BLaER1 (cell line): Measurements from ENCODE around the gene RIPOR2.
A peak's percentile ranks its signal among the peaks of the same experiment; 100 is the strongest.
"Not testable (repeated sequence)": the region's sequence is repeated elsewhere in the genome, so short reads cannot be mapped to it uniquely, and the experiment has no call there.

Experiments
- H3K27ac ChIP-seq: shearing (Covaris generic); formaldehyde crosslinking; 2 replicates; pipeline ENCODE4 v1.8.1; 2022
- H3K27me3 ChIP-seq: shearing (Covaris generic); formaldehyde crosslinking; 2 replicates; pipeline ENCODE4 v1.8.1; 2022
- H3K36me3 ChIP-seq: shearing (Covaris generic); formaldehyde crosslinking; 2 replicates; pipeline ENCODE4 v1.8.1; 2022
- H3K4me1 ChIP-seq: shearing (Covaris generic); formaldehyde crosslinking; 2 replicates; pipeline ENCODE4 v1.8.1; 2022
- H3K4me2 ChIP-seq: shearing (Covaris generic); formaldehyde crosslinking; 2 replicates; pipeline ENCODE4 v1.8.1; 2022
- H3K4me3 ChIP-seq: shearing (Covaris generic); formaldehyde crosslinking; 2 replicates; pipeline ENCODE4 v1.8.1; 2022
- H3K9ac ChIP-seq: shearing (Covaris generic); formaldehyde crosslinking; 2 replicates; pipeline ENCODE4 v1.8.1; 2022
- H3K9me3 ChIP-seq: shearing (Covaris generic); formaldehyde crosslinking; 2 replicates; pipeline ENCODE4 v1.8.1; 2022
- H4K20me1 ChIP-seq: shearing (Covaris generic); formaldehyde crosslinking; 2 replicates; pipeline ENCODE4 v1.8.1; 2022
- Cebpa-rat ChIP-seq: shearing (Covaris generic); IDR thresholded peaks from 2 replicates; pipeline ENCODE4 v1.8.1; 2022

Gene RIPOR2

GRCh38 chr6:24778121-24778520 lies 157.6 kb downstream of the RIPOR2 start:
- Histone ChIP-seq H3K4me2 (peak overlapping the region; percentile 92), H3K9ac (no peak overlapping the region), H3K36me3 (peaks cover 50% of the 10 kb centered on the region), H3K4me1 (peaks cover 36% of the 10 kb centered on the region), H3K27me3 (no peaks in the 10 kb centered on the region), H3K4me3 (no peak overlapping the region), H3K9me3 (no peaks in the 10 kb centered on the region), H4K20me1 (peaks cover 49% of the 10 kb centered on the region), H3K27ac (no peak overlapping the region)
- no peak for TF ChIP-seq Cebpa-rat

- peak overlapping the region; percentile 92 for H3K4me2 ChIP-seq
- no peak for TF ChIP-seq Cebpa-rat
- no peak overlapping the region for H3K27ac ChIP-seq
- no peak overlapping the region; the same call in 1 of the 2 replicates for H3K9ac ChIP-seq
- no peaks in the 10 kb centered on the region for H3K27me3 ChIP-seq
- peaks cover 36% of the 10 kb centered on the region for H3K4me1 ChIP-seq
- peak overlapping the region; percentile 93; the same call in 1 of the 2 replicates for H3K4me3 ChIP-seq
- H4K20me1 ChIP-seq: peaks cover 49% of the 10 kb centered on the region
- H3K9me3 ChIP-seq: no peaks in the 10 kb centered on the region
- peaks cover 41% of the 10 kb centered on the region for H3K36me3 ChIP-seq
Measured at GRCh38 chr6:24777227-24777626, 158.5 kb downstream of the RIPOR2 start.

- Histone ChIP-seq H3K36me3 (peaks cover 25% of the 10 kb centered on the region), H3K27me3 (no peaks in the 10 kb centered on the region), H3K9ac (peak overlapping the region; percentile 96), H3K4me2 (peak overlapping the region; percentile 92), H4K20me1 (peaks cover 49% of the 10 kb centered on the region), H3K4me3 (peak overlapping the region; percentile 93), H3K9me3 (no peaks in the 10 kb centered on the region), H3K27ac (peak overlapping the region; percentile 97), H3K4me1 (peaks cover 36% of the 10 kb centered on the region)
- TF ChIP-seq Cebpa-rat: no peak
Measured at GRCh38 chr6:24775520-24776058, 160.2 kb downstream of the RIPOR2 start.

GRCh38 chr6:24774696-24775519 lies 160.9 kb downstream of the RIPOR2 start, which contains the start of gene GMNN:
GMNN (plus strand) TSS chr6:24774937; CDS start chr6:24777247, 2,310 bp downstream.
- Histone ChIP-seq H3K9ac (peak within 1 kb of the TSS; percentile 96), H4K20me1 (peaks cover 46% of the 10 kb centered on the region), H3K4me3 (peak within 1 kb of the TSS; percentile 93), H3K4me1 (peaks cover 36% of the 10 kb centered on the region), H3K27me3 (no peaks in the 10 kb centered on the region), H3K27ac (peak within 1 kb of the TSS; percentile 97), H3K36me3 (peaks cover 18% of the 10 kb centered on the region; the same call in 1 of the 2 replicates), H3K9me3 (no peaks in the 10 kb centered on the region), H3K4me2 (peak within 1 kb of the TSS; percentile 92)
- no peak for TF ChIP-seq Cebpa-rat

DNA sequence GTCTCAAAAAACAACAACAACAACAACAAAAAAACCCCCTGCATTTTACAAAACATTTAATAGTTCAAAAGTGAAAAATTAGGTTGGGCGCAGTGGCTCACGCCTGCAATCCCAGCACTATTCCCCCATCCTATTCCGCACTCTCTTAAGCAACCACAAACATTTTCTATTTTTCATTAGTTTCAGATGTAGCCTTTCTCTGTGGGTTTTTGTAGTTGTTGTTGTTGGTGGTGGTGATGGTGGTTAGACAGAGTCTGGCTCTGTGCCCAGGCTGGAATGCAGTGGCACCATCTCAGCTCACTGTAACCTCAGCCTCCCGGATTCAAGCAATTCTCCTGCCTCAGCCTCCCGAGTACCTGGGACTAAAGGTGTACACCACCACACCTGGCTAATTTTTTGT lies 167.4 kb downstream of the RIPOR2 start:
- H3K4me1 ChIP-seq: 0 out of 2 replicates have a peak, but pooled peaks cover 7% of the 10 kb centered on the region
- H3K27me3 ChIP-seq: no peaks in the 10 kb centered on the region
- H3K4me3 ChIP-seq: no peak overlapping the region
- no peak for TF ChIP-seq Cebpa-rat
- no peak overlapping the region for H3K9ac ChIP-seq
- no peak overlapping the region for H3K4me2 ChIP-seq
- H4K20me1 ChIP-seq: no peaks in the 10 kb centered on the region
- H3K27ac ChIP-seq: no peak overlapping the region
- H3K9me3 ChIP-seq: no peaks in the 10 kb centered on the region
- H3K36me3 ChIP-seq: no peaks in the 10 kb centered on the region

DNA sequence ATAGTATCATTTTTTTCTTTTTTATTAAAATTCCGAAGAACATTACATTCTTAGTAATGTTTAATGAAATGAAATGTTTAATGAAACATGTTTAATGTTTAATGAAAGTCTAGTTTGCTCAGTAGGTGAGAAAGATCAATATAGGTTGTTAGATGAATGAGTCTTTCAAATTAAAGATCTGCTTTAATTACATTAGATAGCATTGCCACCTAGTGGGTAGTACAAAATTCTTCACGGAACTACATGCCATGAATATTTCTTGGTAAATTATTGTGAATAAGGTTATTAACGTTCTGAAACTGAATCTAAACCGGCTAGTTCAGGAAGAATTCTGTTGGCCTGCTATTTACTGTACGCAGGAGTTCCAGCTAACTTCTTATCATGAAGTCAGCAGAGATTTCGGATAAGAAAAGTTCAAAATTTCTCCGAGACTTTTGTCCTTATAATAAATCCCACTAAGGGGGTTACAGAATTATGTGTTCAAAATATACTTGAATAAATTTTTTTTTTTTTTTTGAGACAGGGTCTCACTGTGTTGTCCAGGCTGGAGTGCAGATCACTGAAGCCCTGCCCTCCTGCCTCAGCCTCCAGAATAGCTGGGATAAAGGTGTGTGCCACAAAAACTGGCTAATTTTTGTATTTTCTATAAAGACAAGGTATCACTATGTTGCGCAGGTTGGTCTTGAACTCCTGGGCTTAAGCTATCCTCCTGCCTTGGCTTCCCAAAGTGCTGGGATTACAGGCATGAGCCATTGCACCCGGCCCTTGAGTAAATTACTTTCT lies 168.9 kb downstream of the RIPOR2 start:
- Histone ChIP-seq H3K27me3 (no peaks in the 10 kb centered on the region), H3K36me3 (no peaks in the 10 kb centered on the region), H4K20me1 (no peaks in the 10 kb centered on the region), H3K4me3 (no peak overlapping the region), H3K4me1 (0 out of 2 replicates have a peak, but pooled peaks cover 7% of the 10 kb centered on the region), H3K27ac (no peak overlapping the region), H3K4me2 (no peak overlapping the region), H3K9ac (no peak overlapping the region), H3K9me3 (no peaks in the 10 kb centered on the region)
- no peak for TF ChIP-seq Cebpa-rat

DNA sequence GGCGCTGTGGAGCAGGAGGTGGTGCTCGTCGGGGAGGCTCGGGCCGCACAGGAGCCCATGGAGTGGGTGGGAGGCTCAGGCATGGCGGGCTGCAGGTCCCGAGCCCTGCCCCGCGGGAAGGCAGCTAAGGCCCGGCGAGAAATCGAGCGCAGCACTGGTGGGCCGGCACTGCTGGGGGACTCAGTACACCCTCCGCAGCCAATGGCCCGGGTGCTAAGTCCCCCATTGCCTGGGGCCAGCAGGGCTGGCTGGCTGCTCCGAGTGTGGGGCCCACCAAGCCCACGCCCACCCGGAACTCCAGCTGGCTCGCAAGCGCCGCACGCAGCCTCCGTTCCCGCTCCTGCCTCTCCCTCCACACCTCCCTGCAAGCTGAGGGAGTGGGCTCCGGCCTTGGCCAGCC lies 169.8 kb downstream of the RIPOR2 start:
- H3K27ac ChIP-seq, H3K4me2 ChIP-seq, H3K4me1 ChIP-seq, H4K20me1 ChIP-seq, H3K27me3 ChIP-seq, H3K36me3 ChIP-seq, H3K9ac ChIP-seq, H3K9me3 ChIP-seq, H3K4me3 ChIP-seq: not testable (repeated sequence)

DNA sequence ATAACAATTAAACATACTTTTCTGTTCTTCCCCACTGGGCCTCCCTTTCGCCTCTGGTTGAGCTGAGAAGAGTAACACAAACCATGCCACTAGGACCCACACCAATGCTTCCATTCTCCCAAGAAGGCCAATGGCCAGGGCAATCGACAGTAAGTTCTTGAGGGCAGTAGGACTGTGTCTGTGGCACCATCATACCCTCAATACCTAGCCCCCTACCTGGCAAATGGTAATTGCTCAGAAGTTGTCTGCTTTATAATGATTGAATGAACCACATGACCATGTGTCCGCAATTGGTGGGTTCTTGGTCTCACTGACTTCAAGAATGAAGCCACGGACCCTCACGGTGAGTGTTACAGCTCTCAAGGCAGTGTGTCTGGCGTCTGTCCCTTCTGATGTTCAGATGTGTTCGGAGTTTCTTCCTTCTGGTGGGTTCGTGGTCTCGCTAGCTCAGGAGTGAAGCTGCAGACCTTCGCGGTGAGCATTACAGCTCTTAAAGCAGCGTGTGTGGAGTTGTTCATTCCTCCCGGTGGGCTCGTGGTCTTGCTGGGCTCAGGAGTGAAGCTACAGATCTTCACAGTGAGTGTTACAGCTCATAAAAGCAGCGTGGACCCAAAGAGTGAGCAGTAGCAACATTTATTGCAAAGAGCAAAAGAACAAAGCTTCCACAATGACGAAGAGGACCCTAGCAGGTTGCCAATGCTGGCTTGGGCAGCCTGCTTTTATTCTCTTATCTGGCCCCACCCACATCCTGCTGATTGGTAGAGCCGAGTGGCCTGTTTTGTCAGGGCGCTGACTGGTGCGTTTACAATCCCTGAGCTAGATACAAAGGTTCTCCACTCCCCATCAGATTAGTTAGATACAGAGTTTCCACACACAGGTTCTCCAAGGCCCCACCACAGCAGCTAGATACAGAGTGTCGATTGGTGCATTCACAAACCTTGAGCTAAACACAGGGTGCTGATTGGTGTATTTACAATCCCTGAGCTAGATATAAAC lies 170.6 kb downstream of the RIPOR2 start:
- not testable (repeated sequence) for H3K4me2 ChIP-seq, H3K9ac ChIP-seq, H3K4me3 ChIP-seq

GRCh38 chr6:24763578-24763977 lies 172.2 kb downstream of the RIPOR2 start:
- Histone ChIP-seq H3K4me2 (no peak overlapping the region), H3K27ac (no peak overlapping the region), H3K36me3 (no peaks in the 10 kb centered on the region), H3K9me3 (no peaks in the 10 kb centered on the region), H4K20me1 (no peaks in the 10 kb centered on the region), H3K4me3 (no peak overlapping the region), H3K9ac (no peak overlapping the region), H3K27me3 (no peaks in the 10 kb centered on the region), H3K4me1 (0 out of 2 replicates have a peak, but pooled peaks cover 7% of the 10 kb centered on the region)
- no peak for TF ChIP-seq Cebpa-rat

More for the DNA sequence above, 170.6 kb downstream of the RIPOR2 start:
- H4K20me1 ChIP-seq, H3K4me1 ChIP-seq, H3K27ac ChIP-seq, H3K36me3 ChIP-seq, H3K9me3 ChIP-seq, H3K27me3 ChIP-seq: not testable (repeated sequence)
